ENCODE results near the gene LRRC27. TPM values are rescaled to one million over a fixed set of nuclear protein-coding genes. Genes with fewer than 3 reads are reported as not detected.

The LRRC27 gene
- total and polyA plus RNA-seq, 2 of the 4 experiments (the other 2 are of a cell fraction) = 3.8 to 5.3 TPM

DNA sequence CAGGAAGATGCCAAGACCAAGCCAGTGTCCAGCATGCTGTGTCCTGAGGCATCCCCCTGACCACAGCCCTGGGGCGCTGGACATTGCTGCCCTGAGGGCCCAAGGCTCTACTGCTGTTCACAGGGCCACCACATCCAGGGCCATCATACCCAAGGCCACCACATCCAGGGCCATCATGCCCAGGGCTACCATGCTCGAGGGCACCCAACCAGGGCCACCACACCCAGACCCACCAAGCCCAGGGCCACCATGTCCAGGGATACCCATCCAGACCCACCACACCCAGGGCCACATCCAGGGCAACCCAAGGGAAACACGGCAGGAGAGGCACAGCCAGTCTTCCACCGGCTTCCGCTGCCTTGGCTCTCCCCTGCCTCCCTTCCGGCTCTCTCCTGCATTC is 41.4 kb upstream of the LRRC27 start:
- no peak for ATAC-seq (ENCODE audit: low read depth)
- Histone ChIP-seq H3K27me3 (ENCODE audit: control insufficient read depth, insufficient read depth, low read length) (peaks cover 7% of the 10 kb centered on the region), H3K4me1 (ENCODE audit: control insufficient read depth, insufficient read depth, low read length) (no peaks in the 10 kb centered on the region), H3K36me3 (ENCODE audit: control insufficient read depth, insufficient read depth, low read length) (no peaks in the 10 kb centered on the region), H3K9me1 (ENCODE audit: insufficient read depth, low read length) (no peaks in the 10 kb centered on the region), H3K14ac (replicated peaks; ENCODE audit: low read depth, low read length) (no peak overlapping the region), H2BK120ac (ENCODE audit: low read depth, low read length) (no peak overlapping the region), H4K20me1 (ENCODE audit: insufficient read depth, low read length) (no peaks in the 10 kb centered on the region), H3K9ac (ENCODE audit: low read depth, low read length) (no peak overlapping the region), H3K4me3 (ENCODE audit: insufficient read depth, low read depth, low read length) (no peak overlapping the region), H3K23ac (ENCODE audit: low read depth, low read length) (no peak overlapping the region), H2BK20ac (ENCODE audit: low read depth, low read length) (no peak overlapping the region), H3K9me3 (ENCODE audit: control insufficient read depth, insufficient read depth, low read length) (peaks cover 2% of the 10 kb centered on the region), H3K18ac (ENCODE audit: low read depth, low read length) (no peak overlapping the region), H2BK15ac (ENCODE audit: low read depth, low read length) (no peak overlapping the region), H3K79me1 (ENCODE audit: low read depth in 1 of 2, low read length in 2 of 2) (no peaks in the 10 kb centered on the region), H2AK9ac (replicated peaks; ENCODE audit: low read depth, low read length, poor library complexity) (no peak overlapping the region), H3K4ac (ENCODE audit: low read depth, low read length) (no peak overlapping the region), H2AFZ (replicated peaks; ENCODE audit: low read length, poor library complexity) (no peak overlapping the region), H2BK5ac (ENCODE audit: low read depth, low read length, poor library complexity, severe bottlenecking) (no peak overlapping the region), H3K27ac (ENCODE audit: insufficient read depth, low read length) (no peak overlapping the region), H4K8ac (ENCODE audit: low read depth in 2 of 2, low read length in 2 of 2) (no peak overlapping the region), H4K91ac (ENCODE audit: insufficient read depth, low read depth, low read length) (no peak overlapping the region), H3K4me2 (ENCODE audit: low read depth, low read length) (no peak overlapping the region), H2AK5ac (ENCODE audit: low read depth, low read length) (no peak overlapping the region), H4K5ac (ENCODE audit: low read depth, low read length) (no peak overlapping the region), H3K56ac (ENCODE audit: extremely low read depth, insufficient read depth, low read length) (no peak overlapping the region)
- dilution Hi-C loops (cut with HindIII; ENCODE audit: low sequenced_read_pairs, unreplicated experiment) (no loop called here), intact Hi-C loops (cut with micrococcal nuclease) (no loop called here), in situ Hi-C loops (cut with MboI; ENCODE audit: low sequenced_read_pairs) (no loop called here)
- CTCF ChIA-PET = no interaction called here
- POLR2A ChIA-PET (ENCODE audit: unreplicated experiment) = no interaction called here
- DNase-seq = no peak
- TF ChIP-seq FOS (IDR thresholded peaks at IDR 0.05; ENCODE audit: low read depth, low read length) (no peak), MAZ (IDR thresholded peaks at IDR 0.05; ENCODE audit: borderline replicate concordance, low read depth, low read length) (no peak), MXI1 (IDR thresholded peaks at IDR 0.05; ENCODE audit: borderline replicate concordance, low read depth, low read length) (no peak), CEBPB (IDR thresholded peaks at IDR 0.05; ENCODE audit: low read depth, low read length) (no peak), CHD1 (IDR thresholded peaks at IDR 0.05; ENCODE audit: low read depth, low read length) (no peak), NFE2L2 (IDR thresholded peaks at IDR 0.05; ENCODE audit: low read depth, low read length) (no peak), POLR2A (IDR thresholded peaks at IDR 0.05; ENCODE audit: low read depth, low read length) (no peak), RFX5 (IDR thresholded peaks at IDR 0.05; ENCODE audit: low read depth, low read length) (no peak), BHLHE40 (IDR thresholded peaks at IDR 0.05; ENCODE audit: low read depth, low read length) (no peak), MAFK (IDR thresholded peaks at IDR 0.05; ENCODE audit: low read depth, low read length) (no peak), SMC3 (IDR thresholded peaks at IDR 0.05; ENCODE audit: low read depth, low read length) (no peak), RAD21 (IDR thresholded peaks at IDR 0.05; ENCODE audit: low read length) (no peak), RCOR1 (IDR thresholded peaks at IDR 0.05; ENCODE audit: insufficient replicate concordance, low read length) (no peak)
- TF ChIP-seq, protein P1, sequence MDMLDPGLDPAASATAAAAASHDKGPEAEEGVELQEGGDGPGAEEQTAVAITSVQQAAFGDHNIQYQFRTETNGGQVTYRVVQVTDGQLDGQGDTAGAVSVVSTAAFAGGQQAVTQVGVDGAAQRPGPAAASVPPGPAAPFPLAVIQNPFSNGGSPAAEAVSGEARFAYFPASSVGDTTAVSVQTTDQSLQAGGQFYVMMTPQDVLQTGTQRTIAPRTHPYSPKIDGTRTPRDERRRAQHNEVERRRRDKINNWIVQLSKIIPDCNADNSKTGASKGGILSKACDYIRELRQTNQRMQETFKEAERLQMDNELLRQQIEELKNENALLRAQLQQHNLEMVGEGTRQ (IDR thresholded peaks at IDR 0.05; ENCODE audit: low read depth, low read length) = no peak
- TF ChIP-seq, protein P2, sequence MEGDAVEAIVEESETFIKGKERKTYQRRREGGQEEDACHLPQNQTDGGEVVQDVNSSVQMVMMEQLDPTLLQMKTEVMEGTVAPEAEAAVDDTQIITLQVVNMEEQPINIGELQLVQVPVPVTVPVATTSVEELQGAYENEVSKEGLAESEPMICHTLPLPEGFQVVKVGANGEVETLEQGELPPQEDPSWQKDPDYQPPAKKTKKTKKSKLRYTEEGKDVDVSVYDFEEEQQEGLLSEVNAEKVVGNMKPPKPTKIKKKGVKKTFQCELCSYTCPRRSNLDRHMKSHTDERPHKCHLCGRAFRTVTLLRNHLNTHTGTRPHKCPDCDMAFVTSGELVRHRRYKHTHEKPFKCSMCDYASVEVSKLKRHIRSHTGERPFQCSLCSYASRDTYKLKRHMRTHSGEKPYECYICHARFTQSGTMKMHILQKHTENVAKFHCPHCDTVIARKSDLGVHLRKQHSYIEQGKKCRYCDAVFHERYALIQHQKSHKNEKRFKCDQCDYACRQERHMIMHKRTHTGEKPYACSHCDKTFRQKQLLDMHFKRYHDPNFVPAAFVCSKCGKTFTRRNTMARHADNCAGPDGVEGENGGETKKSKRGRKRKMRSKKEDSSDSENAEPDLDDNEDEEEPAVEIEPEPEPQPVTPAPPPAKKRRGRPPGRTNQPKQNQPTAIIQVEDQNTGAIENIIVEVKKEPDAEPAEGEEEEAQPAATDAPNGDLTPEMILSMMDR (conservative IDR thresholded peaks at IDR 0.05; ENCODE audit: low read depth, low read length) = no peak
- TF ChIP-seq, protein P3, sequence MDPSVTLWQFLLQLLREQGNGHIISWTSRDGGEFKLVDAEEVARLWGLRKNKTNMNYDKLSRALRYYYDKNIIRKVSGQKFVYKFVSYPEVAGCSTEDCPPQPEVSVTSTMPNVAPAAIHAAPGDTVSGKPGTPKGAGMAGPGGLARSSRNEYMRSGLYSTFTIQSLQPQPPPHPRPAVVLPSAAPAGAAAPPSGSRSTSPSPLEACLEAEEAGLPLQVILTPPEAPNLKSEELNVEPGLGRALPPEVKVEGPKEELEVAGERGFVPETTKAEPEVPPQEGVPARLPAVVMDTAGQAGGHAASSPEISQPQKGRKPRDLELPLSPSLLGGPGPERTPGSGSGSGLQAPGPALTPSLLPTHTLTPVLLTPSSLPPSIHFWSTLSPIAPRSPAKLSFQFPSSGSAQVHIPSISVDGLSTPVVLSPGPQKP (IDR thresholded peaks at IDR 0.05; ENCODE audit: borderline replicate concordance, low read depth, low read length) = no peak
- BruUV-seq (replicated peaks) = no TSS peak
- no CpG with 5 or more reads among the region's 6 CpGs for WGBS, 2 experiments (ENCODE audit: extremely low coverage in 2 of 2, insufficient read length in 1 of 2)
